Hepatocyte (in vitro differentiated cells): ENCODE measurements around the gene B3GALT4. TPM values are rescaled to one million over a fixed set of nuclear protein-coding genes. Genes with fewer than 3 reads are reported as not detected.

Source experiments
- DNase-seq: peaks from one replicate; pipeline ENCODE4 v3.0.0-alpha.2; 2016; ENCODE audit warnings: low spot score
- H2AFZ ChIP-seq: fragments of 200-600 bp; sonication (generic); 2 replicates; pipeline ENCODE4 v1.6.0; 2016; ENCODE audit warnings: antibody characterized with exemption, mild to moderate bottlenecking
- H3K27ac ChIP-seq: fragments of 200-600 bp; sonication (generic); 2 replicates; pipeline ENCODE4 v1.5.1; 2016; ENCODE audit warnings: mild to moderate bottlenecking
- H3K27me3 ChIP-seq: fragments of 200-600 bp; sonication (generic); 2 replicates; pipeline ENCODE4 v1.6.1; 2016
- H3K36me3 ChIP-seq: fragments of 200-600 bp; sonication (generic); replicated peaks from 2 replicates; pipeline ENCODE4 v1.5.1; 2016; ENCODE audit warnings: low read depth; ENCODE audit not compliant: insufficient read depth
- H3K4me1 ChIP-seq: fragments of 200-600 bp; sonication (generic); 2 replicates; pipeline ENCODE4 v1.5.1; 2016; ENCODE audit warnings: mild to moderate bottlenecking, moderate library complexity; ENCODE audit not compliant: insufficient read depth
- H3K4me2 ChIP-seq: fragments of 200-600 bp; sonication (generic); 2 replicates; pipeline ENCODE4 v1.6.0; 2016
- H3K4me3 ChIP-seq: fragments of 200-600 bp; sonication (generic); 2 replicates; pipeline ENCODE4 v1.5.1; 2016; ENCODE audit warnings: mild to moderate bottlenecking
- H3K79me2 ChIP-seq: fragments of 200-600 bp; sonication (generic); 2 replicates; pipeline ENCODE4 v1.6.0; 2017; ENCODE audit warnings: mild to moderate bottlenecking
- H3K9me2 ChIP-seq: fragments of 200-600 bp; sonication (generic); replicated peaks from 2 replicates; pipeline ENCODE4 v1.6.0; 2017; ENCODE audit warnings: mild to moderate bottlenecking; ENCODE audit not compliant: insufficient read depth
- H3K9me3 ChIP-seq: fragments of 200-600 bp; sonication (generic); 2 replicates; pipeline ENCODE4 v1.5.1; 2016; ENCODE audit warnings: low read depth, mild to moderate bottlenecking
- H4K20me1 ChIP-seq: fragments of 200-600 bp; sonication (generic); 2 replicates; pipeline ENCODE4 v1.6.0; 2016; ENCODE audit warnings: mild to moderate bottlenecking; ENCODE audit not compliant: insufficient read depth, poor library complexity, severe bottlenecking
- EZH2 ChIP-seq: fragments of 200-600 bp; sonication (generic); IDR thresholded peaks from 2 replicates; pipeline ENCODE4 v1.6.1; 2016; ENCODE audit warnings: antibody characterized with exemption, mild to moderate bottlenecking, borderline replicate concordance
- EZH2phosphoT487 ChIP-seq: fragments of 200-600 bp; sonication (generic); IDR thresholded peaks from one replicate; pipeline ENCODE4 v1.6.1; 2018; ENCODE audit warnings: antibody characterized with exemption, mild to moderate bottlenecking, low read depth, moderate library complexity; ENCODE audit not compliant: unreplicated experiment, severe bottlenecking
- WGBS: methylation state at CpG from one replicate; pipeline ENCODE4 v1.1.6; 2016; ENCODE audit warnings: low lambda C conversion rate; ENCODE audit errors: missing lambda C conversion rate; 5-methylcytosine and 5-hydroxymethylcytosine counted together
- polyA plus RNA-seq: library from polyadenylated mRNA; unstranded; fragments of >200 nt; fragmentation: Nextera tagmentation; extraction: Ambion mirVana; gene quantifications from 2 replicates; pipeline ENCODE4 v1.2.1, GENCODE V29; 2016
- total RNA-seq: library from RNA; depleted of rRNA; stranded (reverse); fragments of >200 nt; gene quantifications from 2 replicates; pipeline ENCODE4 v1.2.3, GENCODE V29; 2014
- TF ChIP-seq, protein P1 (sequence below): fragments of 200-600 bp; sonication (generic); IDR thresholded peaks from 2 replicates; pipeline ENCODE4 v1.5.1; 2016; ENCODE audit warnings: antibody characterized with exemption, mild to moderate bottlenecking; ENCODE audit not compliant: poor library complexity

The B3GALT4 gene
- total and polyA plus RNA-seq, 2 experiments from 2014 or later, result 2.0 to 5.7 TPM

DNA sequence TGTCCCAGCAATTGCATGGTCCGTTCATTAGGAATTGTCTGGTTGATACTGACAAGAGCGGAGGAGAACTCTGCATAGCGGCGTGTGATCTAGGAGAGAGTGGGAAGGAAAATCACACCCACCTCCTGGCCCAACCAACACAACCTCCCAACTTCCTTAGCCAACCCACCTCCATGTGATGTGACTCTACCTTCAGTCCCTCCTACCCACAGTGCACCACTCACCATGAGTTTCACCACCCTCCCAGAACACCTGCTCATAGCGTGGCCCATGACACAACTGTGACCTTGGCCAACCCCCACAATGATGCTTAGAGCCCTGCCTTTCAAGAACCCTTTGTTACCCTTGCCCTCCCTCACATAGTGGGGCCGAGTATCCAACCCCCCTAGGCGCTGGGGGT lies 12.9 kb upstream of the B3GALT4 start:
- Histone ChIP-seq H3K4me1 (no peaks in the 10 kb centered on the region), H3K9me2 (no peaks in the 10 kb centered on the region), H3K4me2 (no peak overlapping the region), H3K9me3 (no peaks in the 10 kb centered on the region), H3K4me3 (no peak overlapping the region), H4K20me1 (no peaks in the 10 kb centered on the region), H3K27ac (no peak overlapping the region), H2AFZ (no peak overlapping the region), H3K79me2 (no peaks in the 10 kb centered on the region), H3K27me3 (no peaks in the 10 kb centered on the region), H3K36me3 (no peaks in the 10 kb centered on the region)
- DNase-seq, result no peak
- WGBS, result 82% methylated on average over 7 of the region's 7 CpGs
- TF ChIP-seq, protein P1, sequence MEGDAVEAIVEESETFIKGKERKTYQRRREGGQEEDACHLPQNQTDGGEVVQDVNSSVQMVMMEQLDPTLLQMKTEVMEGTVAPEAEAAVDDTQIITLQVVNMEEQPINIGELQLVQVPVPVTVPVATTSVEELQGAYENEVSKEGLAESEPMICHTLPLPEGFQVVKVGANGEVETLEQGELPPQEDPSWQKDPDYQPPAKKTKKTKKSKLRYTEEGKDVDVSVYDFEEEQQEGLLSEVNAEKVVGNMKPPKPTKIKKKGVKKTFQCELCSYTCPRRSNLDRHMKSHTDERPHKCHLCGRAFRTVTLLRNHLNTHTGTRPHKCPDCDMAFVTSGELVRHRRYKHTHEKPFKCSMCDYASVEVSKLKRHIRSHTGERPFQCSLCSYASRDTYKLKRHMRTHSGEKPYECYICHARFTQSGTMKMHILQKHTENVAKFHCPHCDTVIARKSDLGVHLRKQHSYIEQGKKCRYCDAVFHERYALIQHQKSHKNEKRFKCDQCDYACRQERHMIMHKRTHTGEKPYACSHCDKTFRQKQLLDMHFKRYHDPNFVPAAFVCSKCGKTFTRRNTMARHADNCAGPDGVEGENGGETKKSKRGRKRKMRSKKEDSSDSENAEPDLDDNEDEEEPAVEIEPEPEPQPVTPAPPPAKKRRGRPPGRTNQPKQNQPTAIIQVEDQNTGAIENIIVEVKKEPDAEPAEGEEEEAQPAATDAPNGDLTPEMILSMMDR, result no peak
- no peak for TF ChIP-seq EZH2
- no peak for TF ChIP-seq EZH2phosphoT487

DNA sequence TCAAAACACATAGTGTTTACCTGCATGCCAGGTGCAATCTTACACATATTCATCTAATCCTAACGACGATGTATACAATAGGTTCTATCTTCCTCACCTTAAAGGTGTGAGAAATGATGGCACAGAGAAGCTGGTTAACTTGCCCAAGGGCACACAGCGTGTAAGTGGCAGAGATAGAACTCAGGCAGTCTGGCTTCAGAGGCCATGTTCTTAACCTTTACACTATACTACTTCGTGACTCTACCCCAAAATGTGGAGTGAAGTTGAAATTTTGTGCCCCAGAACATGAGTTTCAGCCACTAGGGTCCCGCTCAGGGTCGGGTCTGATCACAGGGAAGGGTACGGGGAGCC lies 5.8 kb upstream of the B3GALT4 start:
- DNase-seq, result no peak
- no peaks in the 10 kb centered on the region for H3K27me3 ChIP-seq
- peaks cover 22% of the 10 kb centered on the region for H4K20me1 ChIP-seq
- peaks cover 52% of the 10 kb centered on the region for H3K79me2 ChIP-seq
- H3K9me3 ChIP-seq, result no peaks in the 10 kb centered on the region
- peak overlapping the region; percentile 96 for H3K4me2 ChIP-seq
- H3K4me1 ChIP-seq, result peaks cover 38% of the 10 kb centered on the region
- TF ChIP-seq EZH2 (no peak), EZH2phosphoT487 (no peak)
- TF ChIP-seq, protein P1, result no peak
- H3K27ac ChIP-seq, result peak overlapping the region; percentile 98
- H2AFZ ChIP-seq, result peak overlapping the region; percentile 82
- peak overlapping the region; percentile 64 for H3K4me3 ChIP-seq
- peaks cover 4% of the 10 kb centered on the region for H3K36me3 ChIP-seq
- no peaks in the 10 kb centered on the region for H3K9me2 ChIP-seq
- 3% methylated on average over 7 of the region's 7 CpGs for WGBS

DNA sequence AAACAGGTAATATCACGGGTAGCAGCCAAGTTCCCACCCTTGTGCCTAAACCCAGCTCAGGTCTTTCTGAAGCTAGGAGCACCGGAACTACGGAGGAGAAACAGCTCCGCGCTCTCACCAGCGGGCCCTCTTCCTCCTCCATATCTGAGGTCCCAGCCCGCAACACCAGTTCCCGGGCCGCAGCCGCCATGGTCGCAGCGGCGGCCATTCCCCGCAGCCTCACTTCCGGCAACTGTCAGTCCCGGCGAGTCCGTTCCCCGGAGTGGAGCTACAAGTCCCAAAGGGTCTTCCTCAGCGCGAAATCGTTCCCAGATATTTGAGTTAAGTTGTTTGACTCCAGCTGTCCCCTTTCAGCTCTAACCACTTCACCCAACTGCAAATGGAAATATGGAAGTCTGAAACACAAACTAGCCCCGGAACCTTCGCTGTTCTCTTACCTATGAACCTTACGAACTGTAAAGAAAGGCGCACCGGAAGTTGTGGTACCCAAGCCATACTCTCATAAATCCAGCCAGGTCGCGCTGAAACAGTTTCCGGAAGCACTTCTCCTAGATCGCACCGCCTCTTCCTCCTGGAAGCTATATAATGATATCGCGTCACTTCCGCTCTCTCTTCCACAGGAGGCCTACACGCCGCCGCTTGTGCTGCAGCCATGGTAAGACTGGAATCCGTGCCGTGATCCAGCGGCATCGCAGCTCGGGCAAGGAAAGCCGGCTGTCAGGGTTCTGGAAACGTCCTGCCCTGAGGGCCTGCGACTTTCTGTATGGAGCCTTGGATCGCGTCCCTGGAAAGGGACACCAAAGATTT lies 5.3 kb upstream of the B3GALT4 start, which contains the start of the genes RPS18 and VPS52:
Gene RPS18 (plus strand): TSS at position 608 of the 807 bp plus-strand sequence. CDS start 45 bp downstream, at position 653.
Gene VPS52 (minus strand): TSS at position 409 of the 807 bp plus-strand sequence. CDS start 201 bp downstream, at position 208.
- peaks cover 4% of the 10 kb centered on the region for H3K36me3 ChIP-seq
- H3K27me3 ChIP-seq, result no peaks in the 10 kb centered on the region
- no peaks in the 10 kb centered on the region for H3K9me2 ChIP-seq
- DNase-seq, result peak; percentile 98
- H3K27ac ChIP-seq, result peak within 1 kb of the TSS; percentile 98
- H3K4me2 ChIP-seq, result peak within 1 kb of the TSS; percentile 96
- H3K4me3 ChIP-seq, result peak within 1 kb of the TSS; percentile 73
- peaks cover 28% of the 10 kb centered on the region for H4K20me1 ChIP-seq
- H3K9me3 ChIP-seq, result no peaks in the 10 kb centered on the region
- peak; percentile 12 for TF ChIP-seq EZH2
- no peak for TF ChIP-seq EZH2phosphoT487
- H3K4me1 ChIP-seq, result peaks cover 43% of the 10 kb centered on the region
- H2AFZ ChIP-seq, result peak within 1 kb of the TSS; percentile 82
- peaks cover 52% of the 10 kb centered on the region for H3K79me2 ChIP-seq
- 1% methylated on average over 48 of the region's 48 CpGs for WGBS
